H1 (cell line): ENCODE results near the gene UNC119. TPM values are rescaled to one million over a fixed set of nuclear protein-coding genes. Genes with fewer than 3 reads are reported as not detected.

Experiments used
- CTCF ChIA-PET: fragments of 300-600 bp; sonication (Branson Sonifier 250); formaldehyde crosslinking; loops from one replicate; lab custom pipeline; 2021; ENCODE audit not compliant: partially characterized antibody; lab: Charles Lee
- POLR2A ChIA-PET: fragments of 300-600 bp; sonication (Branson Sonifier 250); formaldehyde crosslinking; loops from one replicate; lab custom pipeline; 2021; ENCODE audit warnings: inconsistent platforms; ENCODE audit not compliant: partially characterized antibody; lab: Charles Lee
- DNase-seq, 2 experiments: peaks; one replicate each; pipeline versions ENCODE4 v3.0.0 to v3.0.0-alpha.2; 2010 to 2022; ENCODE audit warnings: low spot score in 2 of 2, low read depth in 1 of 2, mixed read lengths in 1 of 2
- FAIRE-seq: peaks from 2 replicates; lab custom pipeline; 2011; peaks lifted over from hg19 to GRCh38; lab: Jason Lieb, UNC
- H2AFZ ChIP-seq: 2 replicates; pipeline ENCODE4 v1.8.1; 2012; ENCODE audit warnings: low read length, inconsistent platforms
- H2AK5ac ChIP-seq: 2 replicates; pipeline ENCODE4 v1.6.1; 2013; ENCODE audit warnings: low read depth, low read length
- H2BK120ac ChIP-seq: replicated peaks from 2 replicates; pipeline ENCODE3; 2013; ENCODE audit warnings: low read depth, low read length, inconsistent platforms
- H2BK12ac ChIP-seq: 2 replicates; pipeline ENCODE4 v1.6.1; 2013; ENCODE audit warnings: low read depth, low read length
- H2BK15ac ChIP-seq: 2 replicates; pipeline ENCODE4 v1.6.1; 2013; ENCODE audit warnings: low read length
- H2BK20ac ChIP-seq: 2 replicates; pipeline ENCODE4 v1.6.1; 2013; ENCODE audit warnings: low read length
- H2BK5ac ChIP-seq: 2 replicates; pipeline ENCODE4 v1.6.1; 2013; ENCODE audit warnings: low read depth, low read length
- H3K14ac ChIP-seq: 2 replicates; pipeline ENCODE4 v1.6.1; 2013; ENCODE audit warnings: inconsistent platforms; ENCODE audit not compliant: insufficient read length
- H3K18ac ChIP-seq: 2 replicates; pipeline ENCODE4 v1.6.1; 2013; ENCODE audit warnings: low read length; ENCODE audit errors: extremely low read depth
- H3K23ac ChIP-seq: 2 replicates; pipeline ENCODE4 v1.6.1; 2013; ENCODE audit warnings: inconsistent platforms; ENCODE audit not compliant: insufficient read length
- H3K23me2 ChIP-seq: 2 replicates; pipeline ENCODE4 v1.6.1; 2013; ENCODE audit warnings: low read depth, low read length
- H3K27ac ChIP-seq: 2 replicates; pipeline ENCODE4 v1.6.1; 2011; ENCODE audit warnings: low read depth, low read length, inconsistent platforms
- H3K27me3 ChIP-seq, 4 experiments: replicated peaks in 1 of 4; 1 replicate in 1 of 4; 2 replicates in 3 of 4; pipeline versions ENCODE4 v1.6.1 to v1.8.1; 2011 to 2013; ENCODE audit warnings: low read length in 3 of 4, mild to moderate bottlenecking in 3 of 4, inconsistent platforms in 2 of 4, mixed read lengths in 2 of 4, moderate library complexity in 1 of 4; ENCODE audit not compliant: control insufficient read depth in 3 of 4, insufficient read depth in 3 of 4; ENCODE audit errors: extremely low read depth in 1 of 4
- H3K36me3 ChIP-seq, 4 experiments: 2 replicates each; pipeline versions ENCODE4 v1.6.1 to v1.8.1; 2011 to 2013; ENCODE audit warnings: mild to moderate bottlenecking in 4 of 4, low read length in 3 of 4, moderate library complexity in 2 of 4, control low read depth in 1 of 4, inconsistent platforms in 1 of 4; ENCODE audit not compliant: insufficient read depth in 4 of 4, control insufficient read depth in 2 of 4
- H3K4ac ChIP-seq: replicated peaks from 2 replicates; pipeline ENCODE3; 2013; ENCODE audit warnings: low read length, low read depth, mixed read lengths, inconsistent platforms; ENCODE audit not compliant: insufficient read length
- H3K4me1 ChIP-seq, 4 experiments: replicated peaks in 1 of 4; 1 replicate in 1 of 4; 2 replicates in 3 of 4; pipeline versions ENCODE4 v1.6.1 to v1.8.1; 2011 to 2013; ENCODE audit warnings: low read length in 3 of 4, inconsistent platforms in 2 of 4, mixed read lengths in 1 of 4; ENCODE audit not compliant: insufficient read depth in 4 of 4, control insufficient read depth in 3 of 4
- H3K4me2 ChIP-seq, 2 experiments: 2 replicates each; pipeline versions ENCODE4 v1.6.1 to v1.8.1; 2011 to 2013; ENCODE audit warnings: low read depth in 2 of 2, low read length in 2 of 2, control low read depth in 1 of 2, inconsistent platforms in 1 of 2, mild to moderate bottlenecking in 1 of 2; ENCODE audit not compliant: insufficient read depth in 1 of 2
- H3K4me3 ChIP-seq, 4 experiments: fragments of 200-600, 300-600 bp in 1 of 4; sonication (generic), shearing (Covaris generic), sonication (Bioruptor Twin) in 1 of 4; 2 replicates each; pipeline versions ENCODE4 v1.5.1 to v1.8.1; 2011 to 2016; ENCODE audit warnings: low read length in 4 of 4, low read depth in 3 of 4, control low read depth in 2 of 4, inconsistent platforms in 2 of 4, mild to moderate bottlenecking in 2 of 4, mixed read lengths in 1 of 4, moderate library complexity in 1 of 4; ENCODE audit not compliant: insufficient read depth in 2 of 4; ENCODE audit errors: extremely low read depth in 1 of 4
- H3K56ac ChIP-seq: replicated peaks from 2 replicates; pipeline ENCODE3; 2013; ENCODE audit warnings: low read depth, mild to moderate bottlenecking, mixed read lengths, low read length, inconsistent platforms; ENCODE audit not compliant: insufficient read length
- H3K79me1 ChIP-seq: 2 replicates; pipeline ENCODE4 v1.6.1; 2013; ENCODE audit warnings: low read depth, low read length, control low read depth
- H3K79me2 ChIP-seq, 2 experiments: 2 replicates each; pipeline versions ENCODE4 v1.6.1 to v1.8.1; 2012 to 2013; ENCODE audit warnings: low read length in 2 of 2, mild to moderate bottlenecking in 2 of 2, inconsistent platforms in 1 of 2; ENCODE audit not compliant: insufficient read depth in 2 of 2, control insufficient read depth in 1 of 2
- H3K9ac ChIP-seq, 4 experiments: replicated peaks in 1 of 4; 1 replicate in 1 of 4; 2 replicates in 3 of 4; pipeline versions ENCODE4 v1.6.1 to v1.8.1; 2011 to 2013; ENCODE audit warnings: low read depth in 3 of 4, low read length in 3 of 4, control low read depth in 2 of 4, mild to moderate bottlenecking in 2 of 4, moderate library complexity in 2 of 4, inconsistent platforms in 1 of 4; ENCODE audit errors: extremely low read depth in 1 of 4
- H3K9me3 ChIP-seq, 2 experiments: 2 replicates each; pipeline versions ENCODE4 v1.6.1 to v1.8.1; 2012 to 2013; ENCODE audit warnings: mild to moderate bottlenecking in 2 of 2, moderate library complexity in 2 of 2, control low read depth in 1 of 2, inconsistent platforms in 1 of 2, low read depth in 1 of 2, low read length in 1 of 2, mixed read lengths in 1 of 2; ENCODE audit not compliant: insufficient read depth in 2 of 2
- H4K20me1 ChIP-seq, 2 experiments: replicated peaks in 1 of 2; 2 replicates each; pipeline versions ENCODE3 to v1.8.1; 2011 to 2013; ENCODE audit warnings: inconsistent platforms in 2 of 2, low read length in 2 of 2, mild to moderate bottlenecking in 1 of 2; ENCODE audit not compliant: insufficient read depth in 2 of 2, control insufficient read depth in 1 of 2
- H4K5ac ChIP-seq: 2 replicates; pipeline ENCODE4 v1.6.1; 2013; ENCODE audit warnings: low read length, low read depth, mixed read lengths, inconsistent platforms; ENCODE audit not compliant: insufficient read length
- H4K8ac ChIP-seq: 2 replicates; pipeline ENCODE4 v1.8.0; 2013; ENCODE audit warnings: mild to moderate bottlenecking, moderate library complexity, low read length, inconsistent platforms; ENCODE audit not compliant: insufficient read depth; ENCODE audit errors: extremely low read depth
- H4K91ac ChIP-seq: replicated peaks from 2 replicates; pipeline ENCODE3; 2013; ENCODE audit warnings: low read length, mixed read lengths, inconsistent platforms; ENCODE audit not compliant: insufficient read length
- CTBP2 ChIP-seq: IDR thresholded peaks from 2 replicates; pipeline ENCODE4 v1.7.0; 2011; ENCODE audit warnings: borderline replicate concordance, mild to moderate bottlenecking, moderate library complexity, mixed read lengths, low read length; ENCODE audit not compliant: insufficient read depth, insufficient read length
- POLR2AphosphoS5 ChIP-seq: IDR thresholded peaks from 2 replicates; pipeline ENCODE4 v1.6.1; 2011; ENCODE audit warnings: low read depth, low read length
- SAP30 ChIP-seq: fragments of 300-600 bp; sonication (generic); IDR thresholded peaks from 2 replicates; pipeline ENCODE4 v1.7.1; 2012; ENCODE audit warnings: low read length, moderate library complexity, mild to moderate bottlenecking, inconsistent platforms; ENCODE audit not compliant: insufficient read depth, insufficient replicate concordance
- SIN3A ChIP-seq, 2 experiments: IDR thresholded peaks in 1 of 2; conservative IDR thresholded peaks in 1 of 2; 2 replicates each; pipeline ENCODE4 v1.6.1; 2011 to 2012; ENCODE audit warnings: low read length in 2 of 2, improper control_type of control experiment in 1 of 2, low read depth in 1 of 2, mild to moderate bottlenecking in 1 of 2
- SP2 ChIP-seq: IDR thresholded peaks from 2 replicates; pipeline ENCODE4 v1.6.1; 2012; ENCODE audit warnings: mild to moderate bottlenecking, low read length, inconsistent platforms
- TEAD4 ChIP-seq: IDR thresholded peaks from 2 replicates; pipeline ENCODE4 v1.6.1; 2012; ENCODE audit warnings: low read depth, low read length, inconsistent platforms, mixed read lengths
- WGBS, 2 experiments: shearing (Covaris generic) in 1 of 2; methylation state at CpG; one replicate each; pipeline versions ENCODE4 v1.1.6 to v1.1.7; 2013 to 2015; ENCODE audit warnings: low lambda C conversion rate in 2 of 2, mixed read lengths in 2 of 2, inconsistent platforms in 1 of 2, low coverage in 1 of 2, missing lambda C conversion rate in 1 of 2; ENCODE audit not compliant: insufficient replicate concordance in 2 of 2, insufficient coverage in 1 of 2, insufficient read length in 1 of 2; ENCODE audit errors: extremely low coverage in 1 of 2, missing lambda C conversion rate in 1 of 2; 5-methylcytosine and 5-hydroxymethylcytosine counted together
- polyA plus RNA-seq, 7 experiments: library from polyadenylated mRNA; depleted of rRNA in 3 of 7; stranded (reverse) in 5 of 7; unstranded in 2 of 7; fragments of >200 nt in 5 of 7; fragments of 200-250 nt in 2 of 7; gene quantifications; 1 replicate in 5 of 7; 2 replicates in 1 of 7; 4 replicates in 1 of 7; pipeline versions ENCODE4 v1.2.1 to v1.2.3, GENCODE V29; 2011 to 2013; ENCODE audit warnings: missing spikeins in 2 of 7, mixed read lengths in 2 of 7
- total RNA-seq: library from RNA; stranded (reverse); fragmentation: NEBNext Ultra II Directional; extraction: Animal tissue kit (Norgen Biotek cat#: 25700); gene quantifications from 2 replicates; pipeline ENCODE4 v1.2.1, GENCODE V29; 2021
- TF ChIP-seq, protein P1 (sequence below): IDR thresholded peaks from 2 replicates; pipeline ENCODE4 v1.6.1; 2012; ENCODE audit warnings: inconsistent platforms
- TF ChIP-seq, protein P2 (sequence below): IDR thresholded peaks from 2 replicates; pipeline ENCODE4 v1.6.1; 2012; ENCODE audit warnings: inconsistent platforms

Gene UNC119
- total and polyA plus RNA-seq, 2 of the 8 experiments (the other 6 are each of a cell fraction or from before 2014, with no cell fraction given) = 43.5 to 94.4 TPM

- H3K27me3 ChIP-seq = peaks cover 0 to 8% (median 4%) of the 10 kb centered on the region in 4 experiments; a peak in 4 of 7 replicates
- peaks cover 0 to 6% (median 0%) of the 10 kb centered on the region in 4 experiments; a peak in 3 of 8 replicates for H3K36me3 ChIP-seq
- no peak overlapping the region for H2BK120ac ChIP-seq
- no peaks in the 10 kb centered on the region for H3K9me3 ChIP-seq
- H3K79me1 ChIP-seq = no peaks in the 10 kb centered on the region
- H2BK15ac ChIP-seq = no peak overlapping the region
- no peak overlapping the region for H3K4ac ChIP-seq
- H3K4me3 ChIP-seq = peak overlapping the region; percentile 79 to 94 (median 90)
- peaks cover 0 to 16% of the 10 kb centered on the region in 2 experiments; a peak in 2 of 4 replicates for H3K79me2 ChIP-seq
- FAIRE-seq = no peak
- no peak overlapping the region for H2BK20ac ChIP-seq
- peak in 1 of 2 experiments; percentile 63 for DNase-seq
- TF ChIP-seq TEAD4 = no peak
- peak; percentile 6; the same call in 1 of the 2 replicates for TF ChIP-seq POLR2AphosphoS5
- TF ChIP-seq SIN3A (conservative IDR thresholded peaks at IDR 0.05 in 1 of 2, IDR thresholded peaks at IDR 0.05 in 1 of 2; ENCODE audit: low read depth in 1 of 2, low read length in 2 of 2) = peak; percentile 20 to 83; a peak in 1 of 4 replicates
- TF ChIP-seq SP2 = no peak
- TF ChIP-seq, protein P1, sequence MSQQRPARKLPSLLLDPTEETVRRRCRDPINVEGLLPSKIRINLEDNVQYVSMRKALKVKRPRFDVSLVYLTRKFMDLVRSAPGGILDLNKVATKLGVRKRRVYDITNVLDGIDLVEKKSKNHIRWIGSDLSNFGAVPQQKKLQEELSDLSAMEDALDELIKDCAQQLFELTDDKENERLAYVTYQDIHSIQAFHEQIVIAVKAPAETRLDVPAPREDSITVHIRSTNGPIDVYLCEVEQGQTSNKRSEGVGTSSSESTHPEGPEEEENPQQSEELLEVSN = peak; percentile 50; the same call in 1 of the 2 replicates
- TF ChIP-seq, protein P2, sequence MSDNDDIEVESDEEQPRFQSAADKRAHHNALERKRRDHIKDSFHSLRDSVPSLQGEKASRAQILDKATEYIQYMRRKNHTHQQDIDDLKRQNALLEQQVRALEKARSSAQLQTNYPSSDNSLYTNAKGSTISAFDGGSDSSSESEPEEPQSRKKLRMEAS = peak; percentile 67
- peak; percentile 77 for TF ChIP-seq SAP30
- TF ChIP-seq CTBP2 = peak; percentile 43
- no peak overlapping the region for H3K56ac ChIP-seq
- no peak overlapping the region; the same call in 1 of the 2 replicates for H2BK5ac ChIP-seq
- ChIA-PET CTCF (interaction anchor here (0.6 to 6.0 kb wide), 7 partner anchors 22 to 294 kb away, joined by 3 to 58 read pairs (median 4); no protein-coding TSS in a partner anchor), POLR2A (interaction anchor here (0.6 to 4.8 kb wide), 11 partner anchors 13 to 218 kb away, joined by 3 to 23 read pairs (median 4); partner anchors contain the start of gene UNC119)
- no peak overlapping the region for H2BK12ac ChIP-seq
- H2AFZ ChIP-seq = no peak overlapping the region
- peak overlapping the region; percentile 31 to 82 (median 61); a peak in 6 of 7 replicates for H3K9ac ChIP-seq
- peaks cover 6% of the 10 kb centered on the region for H3K23me2 ChIP-seq
- H3K18ac ChIP-seq = no peak overlapping the region; the same call in 1 of the 2 replicates
- WGBS, 2 experiments = 5% methylated on average over 30 of the region's 39 CpGs; no CpG with 5 or more reads in 1 of the 2 experiments
- H3K23ac ChIP-seq = no peak overlapping the region
- H4K91ac ChIP-seq = no peak overlapping the region
- no peak overlapping the region for H3K14ac ChIP-seq
- H3K4me1 ChIP-seq = peaks cover 0 to 4% (median 1%) of the 10 kb centered on the region in 4 experiments; a peak in 2 of 7 replicates
- H2AK5ac ChIP-seq = no peak overlapping the region
- H4K20me1 ChIP-seq = peaks cover 3 to 4% of the 10 kb centered on the region in 2 experiments
- H4K8ac ChIP-seq = peak overlapping the region; percentile 84
- H3K27ac ChIP-seq = 0 out of 2 replicates have a peak overlapping the region, but pooled peaks have one; percentile 11
- peak overlapping the region; percentile 66 to 88 for H3K4me2 ChIP-seq
- H4K5ac ChIP-seq = peak overlapping the region; percentile 34
Measured at GRCh38 chr17:28570716-28571360, 18.4 kb upstream of the UNC119 start.
